ENCODE results near the gene ATP11B. TPM values are rescaled to one million over a fixed set of nuclear protein-coding genes. Genes with fewer than 3 reads are reported as not detected.

The ATP11B gene
- total and polyA plus RNA-seq, 2 of the 8 experiments (the other 6 are each of a cell fraction or from before 2014, with no cell fraction given): 5.1 to 26.5 TPM

DNA sequence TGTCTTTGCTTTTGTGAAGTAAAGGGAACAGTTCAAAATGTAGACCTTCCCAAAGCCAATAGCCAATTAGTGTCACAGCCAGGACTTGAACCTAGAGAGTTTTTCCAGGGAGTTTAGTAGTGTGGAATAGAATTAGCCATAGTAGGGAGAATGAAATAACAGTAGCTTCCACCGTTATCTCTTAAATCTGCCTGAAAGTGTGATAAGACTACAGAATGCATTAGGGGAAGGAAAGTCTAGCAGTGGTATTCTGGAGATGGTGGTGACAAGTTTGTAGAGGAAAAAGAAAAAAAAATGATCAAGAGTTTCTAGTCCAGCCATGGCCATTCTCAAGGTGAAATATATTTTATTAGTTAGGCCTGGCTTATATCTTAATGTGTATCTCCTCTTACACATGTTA is 13.8 kb downstream of the ATP11B start:
- no peak overlapping the region for H2BK15ac ChIP-seq (ENCODE audit: low read length)
- H2AFZ ChIP-seq (ENCODE audit: low read length): no peak overlapping the region
- H3K18ac ChIP-seq (ENCODE audit: extremely low read depth, low read length): no peak overlapping the region
- H3K14ac ChIP-seq (ENCODE audit: insufficient read length): no peak overlapping the region
- H4K20me1 ChIP-seq (replicated peaks in 1 of 2; ENCODE audit: control insufficient read depth in 1 of 2, insufficient read depth in 2 of 2, low read length in 2 of 2): no peaks in the 10 kb centered on the region
- no peak for FAIRE-seq
- ChIA-PET CTCF (ENCODE audit: partially characterized antibody) (interaction anchor here (0.8 to 1.3 kb wide), 2 partner anchors 25 to 37 kb away, joined by 3 read pairs; no protein-coding TSS in a partner anchor), POLR2A (ENCODE audit: partially characterized antibody) (no interaction called here)
- H2BK20ac ChIP-seq (ENCODE audit: low read length): no peak overlapping the region
- H3K23me2 ChIP-seq (ENCODE audit: low read depth, low read length): peaks cover 2% of the 10 kb centered on the region
- 91% methylated on average over 1 of the region's 1 CpG; no CpG with 5 or more reads in 1 of the 2 experiments for WGBS, 2 experiments (ENCODE audit: extremely low coverage in 1 of 2, insufficient coverage in 1 of 2, insufficient read length in 1 of 2, insufficient replicate concordance in 2 of 2, low coverage in 1 of 2, low lambda C conversion rate in 2 of 2, missing lambda C conversion rate in 1 of 2)
- no peak overlapping the region for H3K9ac ChIP-seq (replicated peaks in 1 of 4; ENCODE audit: extremely low read depth in 1 of 4, low read depth in 3 of 4, low read length in 3 of 4)
- no peak overlapping the region for H2AK5ac ChIP-seq (ENCODE audit: low read depth, low read length)
- H4K5ac ChIP-seq (ENCODE audit: insufficient read length, low read depth, low read length): no peak overlapping the region
- no peaks in the 10 kb centered on the region for H3K9me3 ChIP-seq (ENCODE audit: insufficient read depth in 2 of 2, low read depth in 1 of 2, low read length in 1 of 2)
- no peak overlapping the region for H2BK5ac ChIP-seq (ENCODE audit: low read depth, low read length)
- no peak overlapping the region for H3K56ac ChIP-seq (replicated peaks; ENCODE audit: insufficient read length, low read depth, low read length)
- H3K79me2 ChIP-seq (ENCODE audit: control insufficient read depth in 1 of 2, insufficient read depth in 2 of 2, low read length in 2 of 2): 0 out of 4 replicates have a peak, but pooled peaks cover 0 to 4% of the 10 kb centered on the region in 2 experiments
- no peak overlapping the region for H2BK120ac ChIP-seq (replicated peaks; ENCODE audit: low read depth, low read length)
- no peaks in the 10 kb centered on the region for H3K36me3 ChIP-seq (ENCODE audit: control insufficient read depth in 2 of 4, insufficient read depth in 4 of 4, low read length in 3 of 4)
- H3K79me1 ChIP-seq (ENCODE audit: low read depth, low read length): no peaks in the 10 kb centered on the region
- no peaks in the 10 kb centered on the region for H3K27me3 ChIP-seq (replicated peaks in 1 of 4; ENCODE audit: control insufficient read depth in 3 of 4, extremely low read depth in 1 of 4, insufficient read depth in 3 of 4, low read length in 3 of 4)
- no peak overlapping the region for H3K4me2 ChIP-seq (ENCODE audit: insufficient read depth in 1 of 2, low read depth in 2 of 2, low read length in 2 of 2)
- H4K91ac ChIP-seq (replicated peaks; ENCODE audit: insufficient read length, low read length): no peak overlapping the region
- TF ChIP-seq FOSL1 (IDR thresholded peaks at IDR 0.05; ENCODE audit: insufficient read depth, low read depth, low read length) (no peak), KDM4A (IDR thresholded peaks at IDR 0.05; ENCODE audit: low read depth, low read length, severe bottlenecking) (no peak), JUND (IDR thresholded peaks at IDR 0.05; ENCODE audit: low read length) (no peak), SUZ12 (IDR thresholded peaks at IDR 0.05; ENCODE audit: low read length) (no peak), TAF7 (optimal IDR thresholded peaks at IDR 0.05; ENCODE audit: borderline replicate concordance, low read depth, low read length) (no peak), CREB1 (IDR thresholded peaks at IDR 0.05) (no peak)
- H3K4me1 ChIP-seq (replicated peaks in 1 of 4; ENCODE audit: control insufficient read depth in 3 of 4, insufficient read depth in 4 of 4, low read length in 3 of 4): peaks cover 0 to 5% (median 2%) of the 10 kb centered on the region in 4 experiments; a peak in 2 of 7 replicates
- H2BK12ac ChIP-seq (ENCODE audit: low read depth, low read length): no peak overlapping the region
- H3K23ac ChIP-seq (ENCODE audit: insufficient read length): no peak overlapping the region
- no peak overlapping the region for H3K4ac ChIP-seq (replicated peaks; ENCODE audit: insufficient read length, low read depth, low read length)
- no peak overlapping the region for H4K8ac ChIP-seq (ENCODE audit: extremely low read depth, insufficient read depth, low read length)
- no peak overlapping the region for H3K4me3 ChIP-seq (ENCODE audit: extremely low read depth in 1 of 4, insufficient read depth in 2 of 4, low read depth in 3 of 4, low read length in 4 of 4)
- no peak for DNase-seq (ENCODE audit: low read depth in 1 of 2, low spot score in 2 of 2)
- no peak overlapping the region for H3K27ac ChIP-seq (ENCODE audit: low read depth, low read length)

Measured in H1 (cell line).